22Rv1 (cell line): ENCODE data around the gene TBC1D22A.

ENCODE experiments used
- H3K27ac ChIP-seq: fragments of 450-650 bp; 2 replicates; pipeline ENCODE4 v1.5.1; 2017
- CTCF ChIP-seq: fragments of 450-650 bp; IDR thresholded peaks from 2 replicates; pipeline ENCODE4 v1.5.1; 2017; ENCODE audit warnings: mild to moderate bottlenecking
- ZFX ChIP-seq: fragments of 450-650 bp; IDR thresholded peaks from 2 replicates; pipeline ENCODE4 v1.6.1; 2017; ENCODE audit warnings: antibody characterized with exemption, borderline replicate concordance

The TBC1D22A gene

DNA sequence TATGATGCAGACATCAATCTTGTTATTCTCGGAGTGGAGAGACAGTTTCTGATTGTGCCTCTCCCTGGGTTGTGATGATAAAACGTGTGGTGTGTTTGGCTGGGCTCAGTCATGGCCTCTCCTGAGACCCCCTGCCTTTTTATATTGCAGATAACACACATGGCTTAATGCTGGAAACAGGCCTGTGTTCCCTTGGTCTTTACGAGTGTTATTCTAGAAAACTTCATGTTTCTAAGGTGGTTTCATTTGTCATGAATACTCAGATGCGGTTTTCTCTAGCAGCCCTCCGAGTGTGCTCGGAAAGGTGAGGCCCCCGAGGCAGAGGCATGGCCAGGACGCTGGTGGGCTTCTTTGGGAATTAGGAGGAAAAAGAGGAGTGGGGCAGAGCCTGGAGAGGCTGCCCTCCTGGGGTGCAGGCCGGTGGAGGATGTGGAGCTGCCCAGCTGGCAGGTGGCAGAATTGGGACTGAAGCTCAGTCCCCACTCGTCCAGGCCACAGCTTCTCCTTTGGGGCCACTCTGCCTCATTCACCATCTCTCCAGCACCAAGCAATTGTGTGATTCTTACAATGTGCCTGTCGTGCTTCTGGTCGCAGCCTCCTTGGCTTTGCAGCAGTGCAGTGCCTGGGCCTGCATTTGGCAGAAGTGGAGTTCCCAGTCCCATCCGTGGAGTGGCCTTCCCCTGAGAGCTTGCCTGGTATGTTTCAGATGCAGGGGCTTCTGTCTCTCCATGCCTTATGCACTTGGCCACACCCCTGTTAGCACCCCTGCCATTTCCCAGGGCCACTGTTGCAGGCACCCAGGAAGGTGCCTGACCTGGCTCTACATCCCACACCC is 309.6 kb downstream of the TBC1D22A start:
- TF ChIP-seq CTCF (no peak), ZFX (no peak)
- H3K27ac ChIP-seq = no peak overlapping the region

GRCh38 chr22:47072642-47072967 is 310.2 kb downstream of the TBC1D22A start:
- H3K27ac ChIP-seq = no peak overlapping the region

DNA sequence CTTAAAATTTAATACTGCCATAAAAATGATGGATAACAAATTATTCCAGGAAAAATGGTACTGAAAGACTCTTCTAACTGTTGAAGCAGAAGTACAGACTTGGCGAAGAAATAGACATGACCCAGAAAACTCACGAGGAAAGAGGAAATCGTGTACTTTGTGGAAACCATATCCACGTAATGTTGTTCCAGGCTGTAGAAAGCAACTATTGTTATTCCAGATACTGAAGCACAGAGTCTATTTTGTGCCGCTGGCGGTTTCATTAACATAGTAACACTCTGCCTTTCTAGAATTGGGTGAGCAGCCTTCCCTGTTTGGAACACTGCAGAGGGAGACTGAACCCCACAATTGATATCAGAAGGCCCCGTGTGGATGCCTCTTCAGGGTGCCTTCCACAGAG is 310.6 kb downstream of the TBC1D22A start:
- H3K27ac ChIP-seq = no peak overlapping the region
- no peak for TF ChIP-seq CTCF
- no peak for TF ChIP-seq ZFX

More at GRCh38 chr22:47072642-47072967, 310.2 kb downstream of the TBC1D22A start:
- TF ChIP-seq CTCF (no peak), ZFX (no peak)

- no peak for TF ChIP-seq CTCF
- no peak for TF ChIP-seq ZFX
- H3K27ac ChIP-seq = no peak overlapping the region
Observed at GRCh38 chr22:47074105-47074504, 311.7 kb downstream of the TBC1D22A start.

DNA sequence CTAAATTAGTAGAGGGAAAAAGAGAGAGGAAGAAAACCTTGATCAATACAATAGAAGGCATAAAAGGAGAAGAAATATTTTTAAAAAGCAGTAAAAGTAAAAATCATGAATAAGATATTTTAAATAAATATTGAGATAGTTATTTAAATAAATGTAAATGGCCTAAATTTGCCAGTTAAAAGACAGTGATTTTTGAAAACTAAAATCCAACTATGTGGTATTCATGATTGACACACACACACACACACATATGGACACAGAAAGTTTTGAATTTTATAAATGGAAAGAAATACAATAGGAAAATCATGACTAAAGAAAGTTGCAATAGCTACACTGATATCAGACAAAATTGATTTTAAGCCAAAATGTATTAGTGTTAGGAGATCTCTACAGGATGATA is 313.1 kb downstream of the TBC1D22A start:
- TF ChIP-seq ZFX (no peak), CTCF (no peak)
- no peak overlapping the region for H3K27ac ChIP-seq

DNA sequence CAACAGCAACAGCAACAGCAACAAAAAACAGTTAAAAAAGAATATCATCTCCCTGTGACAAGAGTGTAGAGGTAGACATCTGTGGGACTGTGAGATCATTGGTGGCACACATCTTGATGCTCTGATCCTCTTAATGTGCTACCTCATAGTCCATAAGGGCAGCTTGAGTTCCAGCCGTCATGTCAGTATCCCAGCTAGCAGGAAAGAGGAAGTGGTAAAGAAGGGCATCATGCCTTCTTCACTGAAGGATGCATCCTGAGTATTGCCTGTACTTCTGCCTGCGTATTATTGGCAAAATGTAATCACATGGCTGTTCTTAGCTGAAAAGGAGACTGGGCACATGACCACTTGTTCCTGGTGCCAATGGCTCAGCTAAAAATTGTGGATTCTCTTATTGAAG is 314.3 kb downstream of the TBC1D22A start:
- TF ChIP-seq ZFX = no peak
- TF ChIP-seq CTCF = no peak
- H3K27ac ChIP-seq = no peak overlapping the region

- H3K27ac ChIP-seq = no peak overlapping the region
- no peak for TF ChIP-seq ZFX
- no peak for TF ChIP-seq CTCF
Observed at GRCh38 chr22:47080100-47080499, 317.6 kb downstream of the TBC1D22A start.
